ENCODE data around the gene PRPSAP1. TPM values are rescaled to one million over a fixed set of nuclear protein-coding genes. Genes with fewer than 3 reads are reported as not detected.

PRPSAP1 gene
- total RNA-seq, 1 donor from 2014 or later, result 89.6 TPM

- DNase-seq (ENCODE audit: low spot score, unreplicated experiment), result no peak
- Mint-ChIP-seq H3K27me3 (no peaks in the 10 kb centered on the region), H3K4me1 (ENCODE audit: low read depth) (peaks cover 10% of the 10 kb centered on the region), H3K4me3 (ENCODE audit: low read depth) (no peak overlapping the region), H3K27ac (no peak overlapping the region), H3K36me3 (ENCODE audit: insufficient read depth) (peaks cover 21% of the 10 kb centered on the region), H3K9me3 (ENCODE audit: low read depth) (no peaks in the 10 kb centered on the region)
- TF ChIP-seq CTCF (IDR thresholded peaks at IDR 0.05; ENCODE audit: unreplicated experiment), result no peak
Observed at GRCh38 chr17:76329664-76330063, 24.1 kb downstream of the PRPSAP1 start.

- TF ChIP-seq CTCF (IDR thresholded peaks at IDR 0.05; ENCODE audit: unreplicated experiment), result no peak
- no peak overlapping the region for H3K4me3 Mint-ChIP-seq (ENCODE audit: low read depth)
- H3K4me1 Mint-ChIP-seq (ENCODE audit: low read depth), result peaks cover 10% of the 10 kb centered on the region
- DNase-seq (ENCODE audit: low spot score, unreplicated experiment), result no peak
- peaks cover 25% of the 10 kb centered on the region for H3K36me3 Mint-ChIP-seq (ENCODE audit: insufficient read depth)
- H3K27me3 Mint-ChIP-seq, result no peaks in the 10 kb centered on the region
- H3K27ac Mint-ChIP-seq, result no peak overlapping the region
- H3K9me3 Mint-ChIP-seq (ENCODE audit: low read depth), result no peaks in the 10 kb centered on the region
Observed at GRCh38 chr17:76327696-76328095, 26.0 kb downstream of the PRPSAP1 start.

GRCh38 chr17:76326306-76326705 is 27.4 kb downstream of the PRPSAP1 start:
- no peak overlapping the region for H3K4me3 Mint-ChIP-seq (ENCODE audit: low read depth)
- TF ChIP-seq CTCF (IDR thresholded peaks at IDR 0.05; ENCODE audit: unreplicated experiment), result no peak
- peaks cover 8% of the 10 kb centered on the region for H3K4me1 Mint-ChIP-seq (ENCODE audit: low read depth)
- H3K27ac Mint-ChIP-seq, result no peak overlapping the region
- H3K27me3 Mint-ChIP-seq, result no peaks in the 10 kb centered on the region
- H3K9me3 Mint-ChIP-seq (ENCODE audit: low read depth), result no peaks in the 10 kb centered on the region
- DNase-seq (ENCODE audit: low spot score, unreplicated experiment), result no peak
- peaks cover 22% of the 10 kb centered on the region for H3K36me3 Mint-ChIP-seq (ENCODE audit: insufficient read depth)

- H3K27me3 Mint-ChIP-seq, result no peaks in the 10 kb centered on the region
- H3K4me3 Mint-ChIP-seq (ENCODE audit: low read depth), result no peak overlapping the region
- H3K9me3 Mint-ChIP-seq (ENCODE audit: low read depth), result no peaks in the 10 kb centered on the region
Observed at GRCh38 chr17:76318586-76318985, 35.1 kb downstream of the PRPSAP1 start.

GRCh38 chr17:76317535-76317934 is 36.2 kb downstream of the PRPSAP1 start:
- no peaks in the 10 kb centered on the region for H3K27me3 Mint-ChIP-seq
- no peak overlapping the region for H3K4me3 Mint-ChIP-seq (ENCODE audit: low read depth)
- H3K4me1 Mint-ChIP-seq (ENCODE audit: low read depth), result peaks cover 8% of the 10 kb centered on the region
- H3K9me3 Mint-ChIP-seq (ENCODE audit: low read depth), result no peaks in the 10 kb centered on the region
- DNase-seq (ENCODE audit: low spot score, unreplicated experiment), result no peak
- no peak for TF ChIP-seq CTCF (IDR thresholded peaks at IDR 0.05; ENCODE audit: unreplicated experiment)
- no peak overlapping the region for H3K27ac Mint-ChIP-seq
- H3K36me3 Mint-ChIP-seq (ENCODE audit: insufficient read depth), result peaks cover 25% of the 10 kb centered on the region

More at GRCh38 chr17:76318586-76318985, 35.1 kb downstream of the PRPSAP1 start:
- H3K4me1 Mint-ChIP-seq (ENCODE audit: low read depth), result peaks cover 8% of the 10 kb centered on the region
- peaks cover 20% of the 10 kb centered on the region for H3K36me3 Mint-ChIP-seq (ENCODE audit: insufficient read depth)
- no peak overlapping the region for H3K27ac Mint-ChIP-seq
- DNase-seq (ENCODE audit: low spot score, unreplicated experiment), result no peak
- TF ChIP-seq CTCF (IDR thresholded peaks at IDR 0.05; ENCODE audit: unreplicated experiment), result no peak
